ENCODE results near the gene ZNF3.
"Not testable (repeated sequence)": the region's sequence is repeated elsewhere in the genome, so short reads cannot be mapped to it uniquely, and the experiment has no call there.

GRCh38 chr7:100130220-100130607 is 48.7 kb upstream of the ZNF3 start:
- TF ChIP-seq POLR2AphosphoS5 (IDR thresholded peaks at IDR 0.05; ENCODE audit: borderline replicate concordance, low read depth, low read length); EZH2 (IDR thresholded peaks at IDR 0.05); FOXP2 (optimal IDR thresholded peaks at IDR 0.05; ENCODE audit: control extremely low read depth, extremely low read length, insufficient read depth): not testable (repeated sequence)
